Esophagus squamous epithelium (tissue), 5 donors: ENCODE data around the gene PDCD4. TPM values are rescaled to one million over a fixed set of nuclear protein-coding genes. Genes with fewer than 3 reads are reported as not detected.

Experiments used
- DNase-seq: peaks from one replicate; lab custom pipeline; 2025; lab: John Stamatoyannopoulos, UW
- H3K27ac ChIP-seq, 4 donors: fragments of 200-600 bp; sonication (generic); one replicate each; pipeline ENCODE4 v1.5.1; 2016 to 2019; ENCODE audit warnings: mild to moderate bottlenecking in 1 of 4
- H3K27me3 ChIP-seq, 4 donors: fragments of 200-600 bp; sonication (generic); 1 replicate in 3 of 4; 2 replicates in 1 of 4; pipeline versions ENCODE4 v1.5.1 to v1.6.0; 2017 to 2021; ENCODE audit warnings: antibody characterized with exemption in 1 of 4
- H3K36me3 ChIP-seq, 3 donors: fragments of 200-600 bp; sonication (generic); one replicate each; pipeline ENCODE4 v1.5.1; 2016 to 2019
- H3K4me1 ChIP-seq, 3 donors: fragments of 200-600 bp; sonication (generic); one replicate each; pipeline ENCODE4 v1.5.1; 2017 to 2019
- H3K4me3 ChIP-seq, 4 donors: fragments of 200-600 bp; sonication (generic); 1 replicate in 3 of 4; 2 replicates in 1 of 4; pipeline ENCODE4 v1.5.1; 2016 to 2019; ENCODE audit warnings: mild to moderate bottlenecking in 2 of 4, moderate library complexity in 1 of 4
- H3K9me3 ChIP-seq, 3 donors: fragments of 200-600 bp; sonication (generic); one replicate each; pipeline ENCODE4 v1.5.1; 2016 to 2019
- CTCF ChIP-seq, 6 experiments: fragments of 450-650 bp in 4 of 6; fragments of 200-600 bp in 2 of 6; sonication (generic) in 2 of 6; IDR thresholded peaks; one replicate each; pipeline ENCODE4 v1.5.1; 2016 to 2019; ENCODE audit warnings: antibody characterized with exemption in 6 of 6, mild to moderate bottlenecking in 4 of 6, moderate library complexity in 4 of 6
- POLR2A ChIP-seq, 4 donors: fragments of 450-650 bp; IDR thresholded peaks; one replicate each; pipeline ENCODE4 v1.6.1; 2017; ENCODE audit warnings: antibody characterized with exemption in 4 of 4, mild to moderate bottlenecking in 4 of 4, moderate library complexity in 3 of 4
- WGBS, 2 donors: methylation state at CpG; one replicate each; pipeline ENCODE4 v1.1.5; 2018; 5-methylcytosine and 5-hydroxymethylcytosine counted together
- intact Hi-C: fragments of 100-400 bp; cut with DNase I; formaldehyde crosslinking; loops from one replicate; pipeline ENCODE4 v1.15.0; 2022
- total RNA-seq, 4 donors: library from RNA; depleted of rRNA; stranded (reverse); fragments of >200 nt; gene quantifications; one replicate each; pipeline ENCODE4 v1.1.0, GENCODE V29; 2016
- donor health status: DM: yes; HTN: yes; CAD: no.

The PDCD4 gene
- total RNA-seq, 4 donors from 2014 or later, result 68.3 to 299 (median 171) TPM

- Histone ChIP-seq H3K27me3 (no peaks in the 10 kb centered on the region), H3K36me3 (peaks cover 0 to 100% (median 6%) of the 10 kb centered on the region in 3 donors), H3K27ac (peak overlapping the region in 1 of 4 donors; percentile 36), H3K4me1 (peaks cover 0 to 33% (median 0%) of the 10 kb centered on the region in 3 donors), H3K9me3 (no peaks in the 10 kb centered on the region), H3K4me3 (no peak overlapping the region)
- intact Hi-C loops, result loop anchor here (10.0 kb wide), 1 partner anchor 583 kb away; the partner anchor contains the start of gene SMNDC1
- TF ChIP-seq POLR2A (IDR thresholded peaks at IDR 0.05) (no peak), CTCF (IDR thresholded peaks at IDR 0.05) (no peak)
- WGBS, 2 donors, result 97 to 100% methylated on average over 1 of the region's 1 CpG
- no peak for DNase-seq
Observed at GRCh38 chr10:110887560-110887959, 15.8 kb downstream of the PDCD4 start.

GRCh38 chr10:110892602-110893288 is 21.0 kb downstream of the PDCD4 start:
- Histone ChIP-seq H3K9me3 (no peaks in the 10 kb centered on the region), H3K4me3 (no peak overlapping the region), H3K27me3 (no peaks in the 10 kb centered on the region), H3K36me3 (peaks cover 4 to 99% (median 14%) of the 10 kb centered on the region in 3 donors), H3K27ac (peak overlapping the region in 1 of 4 donors; percentile 36), H3K4me1 (peaks cover 0 to 28% (median 0%) of the 10 kb centered on the region in 3 donors)
- WGBS, 2 donors, result 82 to 83% methylated on average over 3 of the region's 3 CpGs
- TF ChIP-seq CTCF (IDR thresholded peaks at IDR 0.05), result no peak
- no peak for TF ChIP-seq POLR2A (IDR thresholded peaks at IDR 0.05)
- no peak for DNase-seq
- intact Hi-C loops, result loop anchor here (10.0 kb wide), 1 partner anchor 148 kb away; no protein-coding TSS in a partner anchor

- H3K27ac ChIP-seq, result peak overlapping the region in 1 of 4 donors; percentile 36
- peaks cover 4 to 99% (median 14%) of the 10 kb centered on the region in 3 donors for H3K36me3 ChIP-seq
- no peaks in the 10 kb centered on the region for H3K27me3 ChIP-seq
- WGBS, 2 donors, result 24% methylated on average over 4 of the region's 4 CpGs
- TF ChIP-seq CTCF (IDR thresholded peaks at IDR 0.05), result peak; percentile 57 to 68 (median 62)
- TF ChIP-seq POLR2A (IDR thresholded peaks at IDR 0.05), result no peak
- no peaks in the 10 kb centered on the region for H3K9me3 ChIP-seq
- DNase-seq, result no peak
- intact Hi-C loops, result loop anchor here (10.0 kb wide), 1 partner anchor 149 kb away; no protein-coding TSS in a partner anchor
- no peak overlapping the region for H3K4me3 ChIP-seq
- H3K4me1 ChIP-seq, result peaks cover 0 to 28% (median 0%) of the 10 kb centered on the region in 3 donors
Observed at GRCh38 chr10:110893559-110894179, 21.9 kb downstream of the PDCD4 start.

GRCh38 chr10:110897184-110897583 is 25.5 kb downstream of the PDCD4 start:
- DNase-seq, result no peak
- WGBS, 2 donors, result 76 to 78% methylated on average over 1 of the region's 1 CpG

More at GRCh38 chr10:110897184-110897583, 25.5 kb downstream of the PDCD4 start:
- H3K4me3 ChIP-seq, result no peak overlapping the region
- H3K27me3 ChIP-seq, result no peaks in the 10 kb centered on the region
- peaks cover 5 to 44% (median 6%) of the 10 kb centered on the region in 3 donors for H3K4me1 ChIP-seq
- TF ChIP-seq CTCF (IDR thresholded peaks at IDR 0.05) (no peak), POLR2A (IDR thresholded peaks at IDR 0.05) (no peak)
- H3K9me3 ChIP-seq, result no peaks in the 10 kb centered on the region
- peaks cover 4 to 93% (median 14%) of the 10 kb centered on the region in 3 donors for H3K36me3 ChIP-seq
- intact Hi-C loops, result loop anchor here (10.0 kb wide), 1 partner anchor 152 kb away; no protein-coding TSS in a partner anchor
- no peak overlapping the region for H3K27ac ChIP-seq
